Neural progenitor cell (in vitro differentiated cells): ENCODE measurements around the gene KCTD19.

ENCODE experiments used
- EZH2 ChIP-seq: fragments of 200-600 bp; sonication (generic); IDR thresholded peaks from 2 replicates; pipeline ENCODE4 v1.6.1; 2017; ENCODE audit warnings: antibody characterized with exemption, mild to moderate bottlenecking, moderate library complexity
- TF ChIP-seq, protein P1 (sequence below): fragments of 200-600 bp; sonication (generic); IDR thresholded peaks from 2 replicates; pipeline ENCODE4 v1.5.1; 2017; ENCODE audit warnings: antibody characterized with exemption, mild to moderate bottlenecking

- TF ChIP-seq, protein P1, sequence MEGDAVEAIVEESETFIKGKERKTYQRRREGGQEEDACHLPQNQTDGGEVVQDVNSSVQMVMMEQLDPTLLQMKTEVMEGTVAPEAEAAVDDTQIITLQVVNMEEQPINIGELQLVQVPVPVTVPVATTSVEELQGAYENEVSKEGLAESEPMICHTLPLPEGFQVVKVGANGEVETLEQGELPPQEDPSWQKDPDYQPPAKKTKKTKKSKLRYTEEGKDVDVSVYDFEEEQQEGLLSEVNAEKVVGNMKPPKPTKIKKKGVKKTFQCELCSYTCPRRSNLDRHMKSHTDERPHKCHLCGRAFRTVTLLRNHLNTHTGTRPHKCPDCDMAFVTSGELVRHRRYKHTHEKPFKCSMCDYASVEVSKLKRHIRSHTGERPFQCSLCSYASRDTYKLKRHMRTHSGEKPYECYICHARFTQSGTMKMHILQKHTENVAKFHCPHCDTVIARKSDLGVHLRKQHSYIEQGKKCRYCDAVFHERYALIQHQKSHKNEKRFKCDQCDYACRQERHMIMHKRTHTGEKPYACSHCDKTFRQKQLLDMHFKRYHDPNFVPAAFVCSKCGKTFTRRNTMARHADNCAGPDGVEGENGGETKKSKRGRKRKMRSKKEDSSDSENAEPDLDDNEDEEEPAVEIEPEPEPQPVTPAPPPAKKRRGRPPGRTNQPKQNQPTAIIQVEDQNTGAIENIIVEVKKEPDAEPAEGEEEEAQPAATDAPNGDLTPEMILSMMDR: peak; percentile 62
- no peak for TF ChIP-seq EZH2
Observed at GRCh38 chr16:67246081-67246755, 80.3 kb downstream of the KCTD19 start.
